K562 (cell line): ENCODE results near the gene PROK1. TPM values are rescaled to one million over a fixed set of nuclear protein-coding genes. Genes with fewer than 3 reads are reported as not detected.

Source experiments
- ATAC-seq: fragments of 200-7000 bp; cut with Tn5 transposase; 3 replicates; pipeline ENCODE4 v1.9.1; 2020; ENCODE audit warnings: moderate library complexity
- BruUV-seq: library from RNA; stranded (reverse); fragments of 400-500 nt; replicated peaks from 2 replicates; lab custom pipeline; 2021; lab: Mats Ljungman, UMichigan
- CTCF ChIA-PET: fragments of 300-600 bp; formaldehyde crosslinking; extraction: SDS; loops from one replicate; lab custom pipeline; 2021; ENCODE audit warnings: low intra/inter-chr PET ratio; lab: Yijun Ruan, JAX
- POLR2A ChIA-PET: fragments of 300-600, 350-650 bp; sonication (Branson Sonifier 250); formaldehyde crosslinking; extraction: SDS; loops from one replicate; lab custom pipeline; 2021; ENCODE audit warnings: antibody characterized with exemption, inconsistent platforms; lab: Yijun Ruan, JAX
- DNase-seq, 4 experiments: peaks; one replicate each; pipeline versions ENCODE4 v3.0.0 to v3.0.0-alpha.2; 2011 to 2018; ENCODE audit warnings: low spot score in 3 of 4, mixed read lengths in 3 of 4; ENCODE audit errors: extremely low read depth in 1 of 4
- FAIRE-seq: peaks from 2 replicates; lab custom pipeline; 2011; peaks lifted over from hg19 to GRCh38; lab: Jason Lieb, UNC
- H2AFZ ChIP-seq: 2 replicates; pipeline ENCODE4 v1.6.0; 2011; ENCODE audit warnings: low read depth, low read length, control low read depth, inconsistent platforms
- H3K27ac ChIP-seq: fragments of 200-600 bp; 3 replicates; pipeline ENCODE4 v1.8.0; 2011; ENCODE audit warnings: low read depth, mild to moderate bottlenecking, control low read depth, inconsistent platforms, low read length, moderate library complexity, mixed read lengths; ENCODE audit errors: extremely low read depth
- H3K27me3 ChIP-seq, 2 experiments: fragments of 300-600 bp in 1 of 2; 2 replicates in 1 of 2; 3 replicates in 1 of 2; pipeline versions ENCODE4 v1.6.0 to v1.8.0; 2011; ENCODE audit warnings: inconsistent platforms in 2 of 2, low read length in 2 of 2, mild to moderate bottlenecking in 1 of 2, mixed read lengths in 1 of 2, moderate library complexity in 1 of 2; ENCODE audit not compliant: control insufficient read depth in 2 of 2, insufficient read depth in 2 of 2
- H3K36me3 ChIP-seq: fragments of 300-600 bp; 3 replicates; pipeline ENCODE4 v1.8.0; 2011; ENCODE audit warnings: mild to moderate bottlenecking, low read length, inconsistent platforms; ENCODE audit not compliant: control insufficient read depth, insufficient read depth
- H3K4me1 ChIP-seq, 2 experiments: fragments of 200-600 bp in 1 of 2; replicated peaks in 1 of 2; 2 replicates in 1 of 2; 3 replicates in 1 of 2; pipeline versions ENCODE4 v1.5.1 to v1.8.0; 2011; ENCODE audit warnings: inconsistent platforms in 2 of 2, low read length in 2 of 2, mild to moderate bottlenecking in 1 of 2, mixed read lengths in 1 of 2, moderate library complexity in 1 of 2; ENCODE audit not compliant: control insufficient read depth in 2 of 2, insufficient read depth in 2 of 2
- H3K4me2 ChIP-seq: 2 replicates; pipeline ENCODE4 v1.6.1; 2011; ENCODE audit warnings: low read length, control low read depth, inconsistent platforms, mixed read lengths; ENCODE audit not compliant: insufficient read depth
- H3K4me3 ChIP-seq: fragments of 200-600 bp; sonication (generic), shearing (Covaris generic); 2 replicates; pipeline ENCODE4 v1.5.1; 2016; ENCODE audit warnings: control low read depth, inconsistent platforms
- H3K79me2 ChIP-seq: fragments of 200-600 bp; 3 replicates; pipeline ENCODE4 v1.8.0; 2011; ENCODE audit warnings: low read length, inconsistent platforms; ENCODE audit not compliant: control insufficient read depth, insufficient read depth
- H3K9ac ChIP-seq, 2 experiments: 2 replicates each; pipeline versions ENCODE4 v1.6.0 to v1.6.1; 2011; ENCODE audit warnings: low read depth in 2 of 2, low read length in 2 of 2, control low read depth in 1 of 2, inconsistent platforms in 1 of 2, mild to moderate bottlenecking in 1 of 2, mixed read lengths in 1 of 2; ENCODE audit not compliant: insufficient read depth in 1 of 2
- H3K9me1 ChIP-seq: one replicate; pipeline ENCODE4 v1.6.0; 2011; ENCODE audit warnings: inconsistent platforms, mild to moderate bottlenecking, low read length, moderate library complexity; ENCODE audit not compliant: control insufficient read depth, insufficient read depth
- H3K9me3 ChIP-seq: replicated peaks from 2 replicates; pipeline ENCODE4 v1.5.1; 2011; ENCODE audit warnings: low read depth, low read length, inconsistent platforms; ENCODE audit not compliant: control insufficient read depth, insufficient read depth
- H4K20me1 ChIP-seq: replicated peaks from 2 replicates; pipeline ENCODE4 v1.6.1; 2011; ENCODE audit warnings: low read length, inconsistent platforms, mixed read lengths; ENCODE audit not compliant: control insufficient read depth, insufficient read depth
- ARHGAP35 ChIP-seq: fragments of 450-650 bp; IDR thresholded peaks from 2 replicates; pipeline ENCODE4 v1.6.1; 2018; ENCODE audit not compliant: partially characterized antibody
- ETV5 ChIP-seq: sonication (generic); formaldehyde crosslinking; IDR thresholded peaks from 2 replicates; pipeline ENCODE4 v1.4.0; 2020; ENCODE audit warnings: low read depth, mild to moderate bottlenecking, missing genetic modification reagents
- EWSR1 ChIP-seq: fragments of 450-650 bp; IDR thresholded peaks from 2 replicates; pipeline ENCODE4 v1.6.1; 2018; ENCODE audit warnings: borderline replicate concordance, mild to moderate bottlenecking, low read depth, moderate library complexity; ENCODE audit not compliant: partially characterized antibody
- FOXJ3 ChIP-seq: sonication (generic); formaldehyde crosslinking; IDR thresholded peaks from 2 replicates; pipeline ENCODE4 v1.4.0; 2020; ENCODE audit warnings: mild to moderate bottlenecking, missing genetic modification reagents
- MAX ChIP-seq: sonication (generic); formaldehyde crosslinking; IDR thresholded peaks from 2 replicates; pipeline ENCODE4 v1.9.0; 2022; ENCODE audit warnings: mild to moderate bottlenecking, missing genetic modification reagents
- NFYB ChIP-seq: IDR thresholded peaks from 2 replicates; pipeline ENCODE4 v1.6.1; 2011; ENCODE audit warnings: mild to moderate bottlenecking, moderate library complexity; ENCODE audit not compliant: insufficient read length; ENCODE audit errors: extremely low read depth
- PHF20 ChIP-seq: fragments of 450-650 bp; IDR thresholded peaks from 2 replicates; pipeline ENCODE4 v1.6.1; 2018; ENCODE audit not compliant: partially characterized antibody
- RBFOX2 ChIP-seq: fragments of 200-400 bp; formaldehyde crosslinking; IDR thresholded peaks from 2 replicates; pipeline ENCODE4 v1.6.1; 2017; ENCODE audit warnings: low read depth, mild to moderate bottlenecking, low read length, moderate library complexity
- RNF219 ChIP-seq: fragments of 250-450 bp; sonication (Bioruptor Pico); IDR thresholded peaks from 2 replicates; pipeline ENCODE4 v1.5.0; 2022; ENCODE audit warnings: mild to moderate bottlenecking
- SMARCC2 ChIP-seq: fragments of 450-650 bp; IDR thresholded peaks from 2 replicates; pipeline ENCODE4 v1.6.1; 2017; ENCODE audit warnings: antibody characterized with exemption, moderate library complexity, mild to moderate bottlenecking, low read depth
- U2AF2 ChIP-seq: fragments of 200-400 bp; formaldehyde crosslinking; optimal IDR thresholded peaks from 2 replicates; pipeline ENCODE3; 2017; ENCODE audit warnings: low read depth, mild to moderate bottlenecking, low read length
- ZNF217 ChIP-seq: sonication (generic); formaldehyde crosslinking; IDR thresholded peaks from 2 replicates; pipeline ENCODE4 v1.8.0; 2022; ENCODE audit warnings: mild to moderate bottlenecking, missing genetic modification reagents
- ZNF316 ChIP-seq: fragments of 450-650 bp; IDR thresholded peaks from 2 replicates; pipeline ENCODE4 v1.6.1; 2016
- ZNF561 ChIP-seq: fragments of 450-650 bp; formaldehyde crosslinking; conservative IDR thresholded peaks from 2 replicates; pipeline ENCODE4 v1.4.0; 2020; ENCODE audit warnings: mild to moderate bottlenecking, moderate library complexity
- WGBS: fragments of 100-300 bp; shearing (Covaris generic); methylation state at CpG from one replicate; pipeline ENCODE4 v1.1.6; 2016; ENCODE audit warnings: low coverage, mixed read lengths; ENCODE audit not compliant: insufficient coverage; ENCODE audit errors: missing lambda C conversion rate; 5-methylcytosine and 5-hydroxymethylcytosine counted together
- in situ Hi-C: fragments of 300-500 bp; cut with MboI; formaldehyde crosslinking; loops from 4 replicates; pipeline ENCODE4 v1.15.0; 2018; ENCODE audit warnings: inconsistent platforms, mixed read lengths
- intact Hi-C: fragments of 100-400 bp; cut with micrococcal nuclease; formaldehyde crosslinking; loops from 2 replicates; pipeline ENCODE4 v1.14.2; 2022
- polyA plus RNA-seq, 8 experiments: library from polyadenylated mRNA; depleted of rRNA in 4 of 8; stranded (reverse) in 5 of 8; unstranded in 3 of 8; fragments of >200 nt; fragmentation: Nextera tagmentation in 2 of 8; fragmentation: Illumina TruSeq in 1 of 8; extraction: Ambion mirVana in 2 of 8; extraction: Trizol in 1 of 8; gene quantifications; 2 replicates each; pipeline versions ENCODE4 v1.2.1 to v1.2.3, GENCODE V29; 2011 to 2014; ENCODE audit warnings: inconsistent platforms in 1 of 8, missing spikeins in 1 of 8
- total RNA-seq, 7 experiments: library from RNA; depleted of rRNA in 6 of 7; stranded (reverse); fragments of >200 nt in 6 of 7; fragmentation: Illumina TruSeq in 2 of 7; extraction: Trizol in 2 of 7; gene quantifications; 2 replicates each; pipeline versions ENCODE4 v1.2.1 to v1.2.3, GENCODE V29; 2011 to 2021; ENCODE audit warnings: low replicate concordance in 1 of 7

PROK1 gene
- total and polyA plus RNA-seq, 9 of the 15 experiments (the other 6 are each of a cell fraction or from before 2014, with no cell fraction given) = 0.15 TPM; not detected in 8

- Histone ChIP-seq H3K4me1 (no peaks in the 10 kb centered on the region; a peak in 1 of 5 replicates), H3K4me3 (no peak overlapping the region), H4K20me1 (peaks cover 4% of the 10 kb centered on the region; the same call in 1 of the 2 replicates), H3K9ac (no peak overlapping the region), H3K79me2 (no peaks in the 10 kb centered on the region), H3K9me3 (no peaks in the 10 kb centered on the region), H3K9me1 (peaks cover 3% of the 10 kb centered on the region), H3K4me2 (no peak overlapping the region), H3K27ac (no peak overlapping the region), H3K36me3 (no peaks in the 10 kb centered on the region), H3K27me3 (peaks cover 7 to 13% of the 10 kb centered on the region in 2 experiments; a peak in 4 of 5 replicates), H2AFZ (no peak overlapping the region)
- POLR2A ChIA-PET = no interaction called here
- intact Hi-C loops (no loop called here), in situ Hi-C loops (no loop called here)
- DNase-seq (no peak), ATAC-seq (no peak), FAIRE-seq (no peak)
- CTCF ChIA-PET = no interaction called here
- TF ChIP-seq EWSR1 (no peak), ZNF316 (no peak), SMARCC2 (no peak), PHF20 (no peak), FOXJ3 (CRISPR knock-in tag) (no peak), ARHGAP35 (no peak), ZNF217 (CRISPR knock-in tag) (no peak), U2AF2 (no peak), MAX (CRISPR knock-in tag) (no peak), ETV5 (CRISPR knock-in tag) (no peak), RBFOX2 (no peak), NFYB (no peak), RNF219 (CRISPR knock-in tag) (no peak), ZNF561 (CRISPR knock-in tag) (no peak)
- WGBS = 0% methylated on average over 10 of the region's 10 CpGs
- BruUV-seq = no TSS peak
Observed at GRCh38 chr1:110472546-110472945, 21.6 kb downstream of the PROK1 start.
